ENCODE measurements around the gene FUCA1. TPM values are rescaled to one million over a fixed set of nuclear protein-coding genes. Genes with fewer than 3 reads are reported as not detected.
"Not testable (repeated sequence)": the region's sequence is repeated elsewhere in the genome, so short reads cannot be mapped to it uniquely, and the experiment has no call there.

FUCA1 gene
- total RNA-seq, 4 donors from 2014 or later: 19.4 to 26.9 (median 22.0) TPM

GRCh38 chr1:23902321-23903278 is 34.5 kb upstream of the FUCA1 start:
- H3K4me1 ChIP-seq: peaks cover 0 to 6% (median 0%) of the 10 kb centered on the region in 4 donors
- 29 to 48% methylated on average over 30 to 51 of the region's 92 CpGs for WGBS, 2 donors
- H3K9me3 ChIP-seq: no peaks in the 10 kb centered on the region
- H3K4me3 ChIP-seq: peak overlapping the region in 3 of 4 donors; percentile 2 to 55 (median 26)
- DNase-seq (ENCODE audit: low spot score in 2 of 2): no peak
- H3K36me3 ChIP-seq: no peaks in the 10 kb centered on the region
- peaks cover 0 to 37% of the 10 kb centered on the region in 2 donors for H3K27me3 ChIP-seq
- TF ChIP-seq POLR2A (IDR thresholded peaks at IDR 0.05): no peak
- TF ChIP-seq CTCF (IDR thresholded peaks at IDR 0.05): no peak
- TF ChIP-seq EP300 (IDR thresholded peaks at IDR 0.05): no peak
- no peak overlapping the region for H3K27ac ChIP-seq

- H3K4me1 ChIP-seq: not testable (repeated sequence)
These were observed 31.9 kb upstream of the FUCA1 start for GRCh38 chr1:23900017-23900416.

GRCh38 chr1:23899070-23899469 is 31.0 kb upstream of the FUCA1 start:
- 79 to 87% methylated on average over 3 of the region's 3 CpGs for WGBS, 2 donors

More at GRCh38 chr1:23900017-23900416, 31.9 kb upstream of the FUCA1 start:
- not testable (repeated sequence) for H3K36me3 ChIP-seq; H3K9me3 ChIP-seq; H3K4me3 ChIP-seq; DNase-seq (ENCODE audit: low spot score in 2 of 2); H3K27ac ChIP-seq
- peaks cover 0 to 21% of the 10 kb centered on the region in 2 donors for H3K27me3 ChIP-seq
- WGBS, 2 donors: 61 to 73% methylated on average over 8 of the region's 8 CpGs

GRCh38 chr1:23897083-23897482 is 29.0 kb upstream of the FUCA1 start:
- TF ChIP-seq POLR2A (IDR thresholded peaks at IDR 0.05) (no peak), CTCF (IDR thresholded peaks at IDR 0.05) (no peak), EP300 (IDR thresholded peaks at IDR 0.05) (peak in 1 of 2 donors; percentile 60)
- WGBS, 2 donors: 65 to 70% methylated on average over 6 of the region's 6 CpGs
- Histone ChIP-seq H3K27me3 (no peaks in the 10 kb centered on the region), H3K27ac (no peak overlapping the region), H3K9me3 (no peaks in the 10 kb centered on the region), H3K4me1 (no peaks in the 10 kb centered on the region), H3K4me3 (no peak overlapping the region), H3K36me3 (no peaks in the 10 kb centered on the region)
- DNase-seq (ENCODE audit: low spot score in 2 of 2): peak in 1 of 2 donors; percentile 34

More at GRCh38 chr1:23899070-23899469, 31.0 kb upstream of the FUCA1 start:
- Histone ChIP-seq H3K27me3 (peaks cover 0 to 12% of the 10 kb centered on the region in 2 donors), H3K4me3 (no peak overlapping the region), H3K9me3 (no peaks in the 10 kb centered on the region), H3K4me1 (peaks cover 0 to 6% (median 0%) of the 10 kb centered on the region in 4 donors), H3K27ac (no peak overlapping the region), H3K36me3 (no peaks in the 10 kb centered on the region)
- TF ChIP-seq EP300 (IDR thresholded peaks at IDR 0.05) (no peak), POLR2A (IDR thresholded peaks at IDR 0.05) (no peak), CTCF (IDR thresholded peaks at IDR 0.05) (no peak)
- no peak for DNase-seq (ENCODE audit: low spot score in 2 of 2)

GRCh38 chr1:23896491-23896890 is 28.4 kb upstream of the FUCA1 start:
- DNase-seq (ENCODE audit: low spot score in 2 of 2): no peak
- WGBS, 2 donors: 32 to 42% methylated on average over 3 of the region's 3 CpGs
- Histone ChIP-seq H3K9me3 (no peaks in the 10 kb centered on the region), H3K36me3 (no peaks in the 10 kb centered on the region), H3K27ac (no peak overlapping the region), H3K4me3 (no peak overlapping the region), H3K4me1 (no peaks in the 10 kb centered on the region), H3K27me3 (no peaks in the 10 kb centered on the region)
- TF ChIP-seq EP300 (IDR thresholded peaks at IDR 0.05): no peak
- TF ChIP-seq CTCF (IDR thresholded peaks at IDR 0.05): no peak
- no peak for TF ChIP-seq POLR2A (IDR thresholded peaks at IDR 0.05)

All from tibial nerve (tissue), 4 donors.